GM18519 (cell line): ENCODE results near the gene MTHFD1L.
"Not testable (repeated sequence)": the region's sequence is repeated elsewhere in the genome, so short reads cannot be mapped to it uniquely, and the experiment has no call there.

Experiments
- ATAC-seq: cut with Tn5 transposase; IDR thresholded peaks from one replicate; pipeline ENCODE4 v1.9.1; 2021; ENCODE audit warnings: mild to moderate bottlenecking, moderate library complexity; ENCODE audit not compliant: unreplicated experiment, low FRiP score

MTHFD1L gene

GRCh38 chr6:151087055-151087454 lies 221.6 kb downstream of the MTHFD1L start:
- ATAC-seq, result not testable (repeated sequence)

- no peak for ATAC-seq
Measured at GRCh38 chr6:151087861-151088598, 222.5 kb downstream of the MTHFD1L start.

DNA sequence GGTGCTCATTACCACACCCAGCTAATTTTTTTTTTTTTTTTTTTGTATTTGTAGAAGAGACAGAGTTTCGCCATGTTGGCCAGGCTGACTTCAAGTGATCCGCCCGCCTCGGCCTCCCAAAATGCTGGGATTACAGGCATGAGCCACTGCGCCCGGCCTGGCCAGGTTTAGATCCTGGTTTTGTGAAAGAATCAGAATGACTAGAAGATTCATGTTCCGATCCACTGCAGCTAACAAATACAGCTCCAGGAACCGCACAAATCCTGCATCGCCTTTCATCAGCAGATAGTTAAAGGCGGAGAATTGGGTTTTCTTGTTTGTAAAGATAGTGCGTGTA lies 223.1 kb downstream of the MTHFD1L start:
- no peak for ATAC-seq

DNA sequence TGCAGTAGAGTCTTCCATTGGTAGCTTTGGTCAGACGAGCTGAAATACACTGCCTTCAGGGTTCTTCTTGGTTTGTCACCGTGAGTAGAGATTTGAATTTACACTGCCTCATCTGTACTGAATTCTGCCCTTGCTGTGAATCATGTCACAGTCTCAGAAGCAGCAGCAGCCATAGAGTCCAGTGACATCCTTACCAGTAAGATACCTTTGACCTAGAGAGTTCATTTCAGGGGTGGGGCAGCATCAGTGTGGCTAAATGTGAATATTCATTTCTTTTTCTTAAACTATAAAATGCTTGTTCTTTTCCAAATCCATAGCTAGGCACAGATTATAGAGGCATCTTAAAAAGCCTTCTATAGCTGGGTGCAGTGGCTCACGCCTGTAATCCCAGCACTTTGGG lies 223.5 kb downstream of the MTHFD1L start:
- ATAC-seq, result no peak

DNA sequence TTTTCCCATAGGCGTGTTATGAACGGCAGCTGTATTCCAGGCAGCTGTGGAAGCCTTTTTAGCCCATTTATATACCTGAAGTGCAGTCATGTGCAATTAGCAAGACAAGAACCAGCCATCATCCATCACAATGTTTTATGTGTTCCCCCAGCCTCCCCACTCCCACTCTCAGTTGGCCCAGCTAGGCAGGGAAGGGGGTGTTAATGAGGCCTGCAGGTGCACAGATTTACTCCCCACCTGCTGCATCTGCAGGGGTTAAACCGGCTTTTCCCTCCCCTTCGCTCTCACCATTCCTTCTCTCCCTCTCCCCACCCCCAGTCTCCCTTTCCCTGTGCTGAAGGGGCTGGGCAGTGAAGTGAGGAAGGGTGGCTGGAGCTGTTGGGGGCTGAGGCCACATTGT lies 224.5 kb downstream of the MTHFD1L start:
- no peak for ATAC-seq

- no peak for ATAC-seq
Measured at GRCh38 chr6:151091571-151091970, 226.1 kb downstream of the MTHFD1L start.

DNA sequence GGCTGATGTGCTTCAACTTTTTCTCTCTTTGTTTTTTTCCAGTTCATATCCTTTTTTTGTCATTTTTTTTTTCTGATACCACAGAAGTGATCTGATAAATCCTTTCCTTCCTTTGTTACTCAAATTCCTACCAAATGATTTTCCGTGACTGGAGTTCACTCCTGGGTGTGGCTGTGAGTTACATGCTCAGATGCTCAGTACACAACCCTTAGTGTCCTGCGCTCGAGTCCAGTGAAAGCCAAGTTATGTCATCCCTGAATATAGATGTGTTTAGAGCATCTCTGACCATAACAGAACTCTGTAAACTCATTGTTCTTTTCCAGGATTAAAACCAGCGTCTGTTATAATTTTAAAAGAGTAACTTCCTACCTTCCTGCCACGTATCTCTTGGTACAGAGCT lies 227.1 kb downstream of the MTHFD1L start:
- ATAC-seq, result no peak

DNA sequence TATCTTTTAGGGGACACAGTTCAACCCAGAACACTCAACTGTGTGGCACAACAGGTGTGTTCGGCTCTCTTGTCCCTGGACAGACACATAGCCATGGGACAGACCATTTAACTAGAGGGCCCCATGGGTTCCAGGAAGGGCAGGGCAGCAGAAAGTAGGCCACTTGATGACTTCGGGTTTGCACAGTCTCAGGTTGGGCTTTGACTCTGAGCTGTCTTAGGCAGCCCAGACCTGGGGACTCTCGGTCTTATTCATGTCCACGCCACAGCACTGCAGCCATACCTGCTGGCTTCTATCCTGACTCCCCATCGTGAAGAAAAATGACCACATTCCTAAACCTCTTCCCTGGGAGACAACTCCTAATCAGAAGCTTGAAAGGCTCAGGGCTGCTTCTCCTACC lies 228.2 kb downstream of the MTHFD1L start:
- no peak for ATAC-seq

- ATAC-seq, result no peak
Measured at GRCh38 chr6:151095538-151096254, 230.2 kb downstream of the MTHFD1L start.

DNA sequence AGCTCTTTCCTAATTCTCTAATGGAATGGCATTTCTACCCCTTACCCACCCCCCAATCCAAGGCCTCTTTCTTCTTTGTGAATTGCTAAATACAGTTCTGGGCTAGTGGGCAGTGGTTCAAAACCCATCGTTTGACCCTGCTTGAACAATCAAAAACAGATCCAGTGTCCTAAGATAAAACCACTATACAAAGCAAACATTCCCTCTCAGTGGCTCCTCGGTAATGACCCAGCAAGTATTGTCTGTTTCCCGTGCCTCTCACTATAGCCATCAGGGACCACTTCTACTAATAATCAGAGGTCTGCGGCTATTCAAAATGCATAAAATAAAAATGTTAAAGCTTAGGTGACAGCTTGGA lies 230.7 kb downstream of the MTHFD1L start:
- ATAC-seq, result no peak

- no peak for ATAC-seq
Measured at GRCh38 chr6:151096691-151097606, 231.4 kb downstream of the MTHFD1L start.

GRCh38 chr6:151098166-151098565 lies 232.7 kb downstream of the MTHFD1L start:
- ATAC-seq, result no peak

- ATAC-seq, result no peak
Measured at GRCh38 chr6:151100326-151100725, 234.8 kb downstream of the MTHFD1L start.

GRCh38 chr6:151101161-151101815 lies 235.8 kb downstream of the MTHFD1L start:
- no peak for ATAC-seq

DNA sequence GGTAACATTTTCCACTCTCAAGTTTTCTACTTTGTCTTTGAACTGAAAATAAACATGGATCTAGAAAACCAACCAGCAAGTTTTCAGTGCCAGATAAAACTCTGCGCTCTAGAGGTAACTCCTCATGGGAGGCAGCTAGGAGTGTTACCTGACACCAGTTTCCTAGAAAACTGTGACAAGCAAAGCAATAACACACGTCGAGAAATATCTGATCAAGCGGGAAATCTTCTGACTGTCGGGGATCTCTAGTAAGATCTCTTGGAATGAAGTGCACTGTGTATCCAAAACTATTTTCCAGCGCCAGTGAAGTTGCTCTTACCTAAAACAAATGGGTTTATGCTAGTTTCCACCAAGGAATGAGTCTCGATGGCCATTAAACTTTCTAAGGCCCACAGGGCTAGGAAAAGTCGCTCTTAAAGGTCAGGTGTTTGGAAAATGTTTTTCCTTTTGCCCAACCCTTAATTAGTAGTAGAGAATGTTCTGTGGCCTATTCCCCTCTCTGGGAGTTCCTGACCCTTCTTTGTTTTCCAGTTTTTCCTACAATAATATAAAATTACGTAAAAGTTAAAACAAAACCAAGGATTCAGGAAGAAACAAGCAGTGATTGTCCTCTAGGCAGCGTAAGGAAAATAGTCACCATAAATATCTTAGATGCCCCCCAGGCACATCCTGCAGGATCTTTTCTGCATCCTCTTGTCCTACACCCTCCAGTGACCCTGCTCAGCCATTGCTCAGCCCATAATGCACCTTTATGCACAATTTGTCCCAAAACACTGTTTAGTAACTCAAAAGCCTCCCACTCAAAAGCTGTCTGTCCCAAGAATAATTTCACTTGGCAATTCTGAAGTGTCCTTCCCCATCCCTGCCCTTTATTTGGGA lies 236.6 kb downstream of the MTHFD1L start:
- ATAC-seq, result no peak

GRCh38 chr6:151103266-151103665 lies 237.8 kb downstream of the MTHFD1L start:
- no peak for ATAC-seq

DNA sequence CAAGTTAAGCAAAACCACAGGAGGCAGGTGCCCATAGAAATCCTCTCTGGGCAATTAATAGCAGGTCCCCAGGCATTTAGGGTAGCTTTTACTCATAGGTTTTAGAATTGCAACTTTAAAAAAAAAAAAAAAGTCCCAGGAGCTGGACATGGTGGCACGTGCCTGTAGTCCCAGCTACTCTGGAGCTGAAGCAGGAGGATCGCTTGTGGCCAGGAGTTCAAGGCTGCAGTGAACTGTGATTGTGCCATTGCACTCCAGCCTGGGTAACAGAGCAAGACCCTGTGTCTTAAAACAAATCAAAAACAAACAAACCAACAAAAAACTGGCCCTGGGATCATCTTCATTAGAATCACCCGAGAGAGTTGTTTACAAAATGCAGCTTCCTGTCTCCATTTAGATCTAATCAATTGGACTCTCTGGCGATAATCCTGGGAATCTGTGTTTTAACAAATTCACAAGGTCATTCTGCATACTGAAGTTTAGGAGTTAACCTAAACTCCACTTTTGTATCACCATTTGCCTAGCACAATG lies 242.5 kb downstream of the MTHFD1L start:
- ATAC-seq, result no peak

DNA sequence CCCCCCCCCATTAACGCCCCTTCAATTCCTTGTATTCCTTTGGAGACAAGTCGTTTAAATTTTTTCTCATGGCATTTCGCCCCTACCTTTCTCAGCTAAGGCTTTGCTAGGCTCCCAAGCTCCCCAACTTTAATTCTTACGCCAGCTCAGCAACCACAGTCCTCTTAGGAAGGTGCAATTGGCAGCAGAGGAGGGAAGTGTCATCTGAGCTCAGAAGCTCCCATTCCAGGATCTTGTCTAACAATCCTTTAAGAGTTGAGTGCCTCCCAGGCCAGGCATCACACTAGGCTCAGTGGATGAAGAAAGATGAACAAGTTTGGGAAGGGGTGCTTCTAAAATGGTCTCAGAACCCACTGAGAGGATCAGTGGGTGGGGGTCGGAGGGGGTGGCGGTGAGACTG lies 243.0 kb downstream of the MTHFD1L start:
- no peak for ATAC-seq

GRCh38 chr6:151109361-151109760 lies 243.9 kb downstream of the MTHFD1L start:
- no peak for ATAC-seq
